Measurements from ENCODE around the gene RNF26. TPM values are rescaled to one million over a fixed set of nuclear protein-coding genes. Genes with fewer than 3 reads are reported as not detected.

RNF26 gene
- total and polyA plus RNA-seq, 5 experiments from 2014 or later: 19.8 to 45.9 (median 37.0) TPM

DNA sequence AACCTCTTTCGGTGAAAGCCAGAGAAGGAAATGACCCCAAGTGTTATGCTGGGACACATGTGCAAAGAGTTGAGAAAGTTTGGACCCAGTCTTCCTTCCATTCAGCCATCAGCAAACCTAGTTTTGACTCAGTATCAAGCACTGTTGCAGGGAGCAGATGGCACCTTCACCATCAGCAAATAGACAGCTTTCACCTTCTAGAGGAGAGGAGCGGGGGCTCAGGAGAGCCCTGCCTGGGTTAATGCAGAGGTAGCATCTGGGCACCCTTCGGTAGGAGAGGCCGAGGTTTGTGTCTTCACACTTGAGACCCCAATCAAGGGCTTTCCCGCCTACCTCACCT is 28.4 kb downstream of the RNF26 start:
- POLR2A ChIA-PET: no interaction called here
- Mint-ChIP-seq H3K4me3 (peak overlapping the region in 9 of 10 donors; percentile 30 to 78 (median 56)), H3K9me3 (no peaks in the 10 kb centered on the region), H3K27ac (peak overlapping the region in 1 of 10 donors; percentile 29), H3K36me3 (no peaks in the 10 kb centered on the region), H3K4me1 (peaks cover 8 to 14% (median 13%) of the 10 kb centered on the region in 4 donors), H3K27me3 (peaks cover 26 to 55% (median 40%) of the 10 kb centered on the region in 5 donors)
- DNase-seq: no peak
- no peak for ATAC-seq

DNA sequence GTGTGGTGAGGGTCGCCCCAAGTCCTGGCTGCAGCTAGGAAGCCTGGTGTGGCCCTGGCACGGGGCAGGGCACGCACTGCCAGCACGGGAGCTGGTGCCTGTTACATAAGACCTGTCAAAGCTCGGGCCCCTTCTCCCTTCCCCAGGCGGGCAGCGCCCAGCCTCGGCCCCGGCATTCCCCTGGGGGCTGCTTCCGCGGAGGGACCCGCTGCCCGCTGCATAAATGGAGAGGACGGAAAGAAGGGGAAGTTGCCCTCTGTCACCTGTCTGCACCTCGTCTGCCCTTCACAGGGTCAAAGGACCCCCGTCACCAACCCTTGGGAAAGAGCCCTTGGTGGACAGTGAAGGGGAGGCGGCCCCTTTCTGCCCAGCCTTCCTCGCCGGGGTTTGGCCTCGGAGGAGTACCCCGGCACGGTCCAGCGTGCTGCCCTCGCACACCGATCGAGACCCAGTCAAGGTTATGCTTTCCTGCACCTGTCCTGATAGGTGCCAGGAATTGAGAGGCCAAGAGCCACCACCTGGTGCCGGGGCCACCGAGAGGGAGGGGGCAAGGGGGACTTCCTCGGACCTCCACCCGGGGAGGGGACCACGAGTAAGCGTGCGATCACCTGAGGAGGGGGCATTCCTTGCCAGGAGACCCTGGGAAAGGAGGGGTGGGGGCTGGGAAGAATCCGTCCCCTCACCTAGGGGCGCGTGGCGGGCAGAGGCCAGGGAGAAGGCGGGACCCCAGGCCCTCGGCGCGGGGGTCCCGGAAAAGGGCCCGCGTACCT is 28.9 kb downstream of the RNF26 start:
- ATAC-seq: no peak
- no peak overlapping the region for H3K27ac Mint-ChIP-seq
- DNase-seq: no peak

GRCh38 chr11:119363851-119364590 is 29.7 kb downstream of the RNF26 start:
- Mint-ChIP-seq H3K36me3 (no peaks in the 10 kb centered on the region), H3K4me1 (peaks cover 8 to 14% (median 13%) of the 10 kb centered on the region in 4 donors), H3K27ac (peak overlapping the region in 2 of 10 donors; percentile 43 to 91), H3K27me3 (peaks cover 29 to 65% (median 41%) of the 10 kb centered on the region in 5 donors), H3K4me3 (peak overlapping the region; percentile 54 to 90 (median 83)), H3K9me3 (no peaks in the 10 kb centered on the region)
- ATAC-seq: peak; percentile 85 to 94
- DNase-seq: peak in 9 of 10 donors; percentile 36 to 67 (median 49)
- POLR2A ChIA-PET: no interaction called here

More for the DNA sequence above, 28.9 kb downstream of the RNF26 start:
- Mint-ChIP-seq H3K36me3 (no peaks in the 10 kb centered on the region), H3K9me3 (no peaks in the 10 kb centered on the region), H3K27me3 (peaks cover 27 to 60% (median 41%) of the 10 kb centered on the region in 5 donors), H3K4me3 (peak overlapping the region; percentile 30 to 78 (median 53)), H3K4me1 (peaks cover 8 to 14% (median 13%) of the 10 kb centered on the region in 4 donors)
- POLR2A ChIA-PET: no interaction called here

GRCh38 chr11:119365071-119365591 is 30.8 kb downstream of the RNF26 start:
- peak overlapping the region in 1 of 10 donors; percentile 41 for H3K27ac Mint-ChIP-seq
- peaks cover 35 to 76% (median 41%) of the 10 kb centered on the region in 5 donors for H3K27me3 Mint-ChIP-seq
- POLR2A ChIA-PET: interaction anchor here (1.0 kb wide), 1 partner anchor 9 kb away, joined by 3 read pairs; no protein-coding TSS in a partner anchor
- DNase-seq (peak in 1 of 10 donors; percentile 22), ATAC-seq (no peak)
- peaks cover 8 to 14% (median 13%) of the 10 kb centered on the region in 4 donors for H3K4me1 Mint-ChIP-seq
- no peaks in the 10 kb centered on the region for H3K36me3 Mint-ChIP-seq
- H3K4me3 Mint-ChIP-seq: peak overlapping the region in 7 of 10 donors; percentile 10 to 89 (median 79)
- H3K9me3 Mint-ChIP-seq: no peaks in the 10 kb centered on the region

DNA sequence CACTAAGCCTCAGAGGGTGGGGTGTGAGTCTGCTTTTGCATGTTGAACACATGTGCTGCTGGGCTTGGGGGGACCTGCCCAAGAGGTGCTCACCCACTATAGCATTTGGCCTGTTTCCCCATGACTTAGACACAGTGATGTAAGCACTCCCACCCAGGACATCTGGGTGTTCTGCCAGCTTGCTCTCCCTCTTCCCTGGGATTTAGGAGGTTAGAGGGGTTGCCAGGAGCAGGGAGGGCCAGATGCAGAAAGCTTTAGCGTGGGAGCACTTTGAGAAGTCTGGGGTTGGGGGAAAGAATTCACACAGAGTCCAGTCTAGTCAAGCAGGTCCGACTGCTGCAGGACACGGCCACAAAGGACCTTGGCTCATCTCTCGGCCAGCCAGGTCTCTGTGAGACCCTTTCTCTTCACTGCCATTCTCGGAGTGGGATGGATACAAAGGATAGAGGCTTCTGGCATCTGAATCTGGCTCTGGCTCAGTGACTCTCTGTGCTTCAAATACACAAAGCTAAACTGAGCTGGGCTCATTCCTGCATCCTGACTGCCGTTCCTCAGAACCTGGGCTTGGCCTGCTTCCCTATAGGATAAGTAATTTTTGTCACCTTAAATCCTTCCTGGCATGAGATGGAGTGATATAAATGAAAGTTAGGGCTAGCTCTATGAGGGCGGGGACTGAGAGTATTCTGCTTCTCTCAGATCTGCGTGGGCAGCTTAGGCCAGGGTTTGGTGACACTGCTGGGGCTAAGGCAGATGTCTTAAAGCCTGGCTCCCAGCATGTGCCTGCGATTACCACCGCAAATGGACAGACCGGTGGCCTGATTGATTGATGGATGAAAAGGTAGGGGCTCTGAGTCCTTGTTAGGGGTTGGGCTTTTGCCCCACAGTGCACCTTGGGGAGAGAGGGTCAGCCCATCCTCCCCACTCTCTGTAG is 32.6 kb downstream of the RNF26 start:
- H3K27me3 Mint-ChIP-seq: peaks cover 35 to 81% (median 43%) of the 10 kb centered on the region in 5 donors
- POLR2A ChIA-PET: interaction anchor here (0.9 kb wide), 1 partner anchor 14 kb away, joined by 3 read pairs; the partner anchor contains the start of gene USP2
- peak in 1 of 10 donors; percentile 24 for DNase-seq
- H3K4me1 Mint-ChIP-seq: peaks cover 8 to 14% (median 13%) of the 10 kb centered on the region in 4 donors
- peak overlapping the region in 1 of 10 donors; percentile 4 for H3K4me3 Mint-ChIP-seq
- no peaks in the 10 kb centered on the region for H3K36me3 Mint-ChIP-seq
- peak overlapping the region in 2 of 10 donors; percentile 43 to 66 for H3K27ac Mint-ChIP-seq
- no peak for ATAC-seq
- H3K9me3 Mint-ChIP-seq: no peaks in the 10 kb centered on the region

GRCh38 chr11:119367661-119368120 is 33.4 kb downstream of the RNF26 start:
- H3K4me1 Mint-ChIP-seq: peaks cover 8 to 14% (median 10%) of the 10 kb centered on the region in 4 donors
- peaks cover 32 to 76% (median 40%) of the 10 kb centered on the region in 5 donors for H3K27me3 Mint-ChIP-seq
- DNase-seq: peak in 1 of 10 donors; percentile 24
- POLR2A ChIA-PET: interaction anchor here (0.9 kb wide), 1 partner anchor 14 kb away, joined by 3 read pairs; the partner anchor contains the start of gene USP2
- H3K4me3 Mint-ChIP-seq: no peak overlapping the region
- ATAC-seq: no peak
- H3K27ac Mint-ChIP-seq: no peak overlapping the region
- H3K9me3 Mint-ChIP-seq: no peaks in the 10 kb centered on the region
- H3K36me3 Mint-ChIP-seq: no peaks in the 10 kb centered on the region

DNA sequence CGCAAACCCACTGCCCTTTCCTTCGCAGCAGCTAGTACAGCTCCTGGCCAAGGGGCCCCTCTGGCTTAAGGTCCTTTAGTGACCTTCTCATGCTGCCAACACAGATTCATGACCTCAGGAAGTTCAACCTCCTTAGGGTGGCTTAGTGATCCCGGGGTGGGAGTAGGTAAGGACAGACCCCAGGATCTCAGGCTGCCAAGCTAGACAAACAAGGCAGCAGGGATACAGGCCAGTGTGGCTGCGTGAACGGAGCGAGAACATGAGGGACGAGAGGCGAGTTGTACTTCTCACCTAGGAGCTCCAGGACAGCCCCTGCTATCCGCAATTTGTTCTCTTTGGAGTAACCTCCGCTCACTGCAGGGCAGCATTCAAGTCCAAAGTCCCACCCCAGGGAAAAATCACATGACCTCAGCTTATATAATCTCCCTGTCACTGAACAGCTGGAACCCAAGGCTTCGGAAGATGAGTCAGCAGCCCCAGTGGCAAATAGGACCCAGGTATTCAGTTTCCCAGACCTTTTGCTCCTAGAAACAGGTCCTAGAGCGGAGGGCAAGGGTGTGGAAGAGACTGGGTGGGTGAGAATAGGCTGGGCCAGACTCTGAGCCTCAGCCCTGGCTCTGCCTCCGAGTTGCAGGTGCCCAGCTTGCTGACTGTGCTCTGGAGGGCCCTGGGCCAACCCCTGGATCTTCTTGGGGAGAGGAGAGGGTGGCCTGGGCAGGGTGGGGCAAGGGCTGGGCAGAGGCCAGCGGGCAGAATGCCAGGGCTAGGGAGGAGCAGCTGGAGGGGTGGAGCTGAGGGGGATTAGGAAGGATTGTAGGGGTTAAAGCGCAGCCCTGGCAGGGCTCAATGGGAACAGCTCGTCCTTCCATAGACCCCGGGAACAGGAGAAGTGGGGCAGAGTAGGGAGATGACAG is 34.1 kb downstream of the RNF26 start:
- DNase-seq (peak in 1 of 10 donors; percentile 21), ATAC-seq (no peak)
- peaks cover 5 to 14% (median 8%) of the 10 kb centered on the region in 4 donors for H3K4me1 Mint-ChIP-seq
- H3K9me3 Mint-ChIP-seq: no peaks in the 10 kb centered on the region
- H3K27me3 Mint-ChIP-seq: peaks cover 31 to 70% (median 40%) of the 10 kb centered on the region in 5 donors
- H3K27ac Mint-ChIP-seq: no peak overlapping the region
- POLR2A ChIA-PET: no interaction called here
- H3K36me3 Mint-ChIP-seq: no peaks in the 10 kb centered on the region
- no peak overlapping the region for H3K4me3 Mint-ChIP-seq

GRCh38 chr11:119369132-119369925 is 35.0 kb downstream of the RNF26 start:
- no peak for ATAC-seq
- no peak overlapping the region for H3K27ac Mint-ChIP-seq
- POLR2A ChIA-PET: no interaction called here

GRCh38 chr11:119370486-119371046 is 36.2 kb downstream of the RNF26 start:
- POLR2A ChIA-PET: no interaction called here
- peaks cover 19 to 56% (median 28%) of the 10 kb centered on the region in 5 donors for H3K27me3 Mint-ChIP-seq
- peak in 1 of 10 donors; percentile 34 for DNase-seq
- ATAC-seq: peak in 1 of 2 donors; percentile 38
- no peaks in the 10 kb centered on the region for H3K9me3 Mint-ChIP-seq
- no peak overlapping the region for H3K4me3 Mint-ChIP-seq
- H3K36me3 Mint-ChIP-seq: no peaks in the 10 kb centered on the region
- H3K4me1 Mint-ChIP-seq: peaks cover 0 to 12% (median 5%) of the 10 kb centered on the region in 4 donors
- H3K27ac Mint-ChIP-seq: peak overlapping the region in 1 of 10 donors; percentile 72

More at GRCh38 chr11:119369132-119369925, 35.0 kb downstream of the RNF26 start:
- H3K27me3 Mint-ChIP-seq: peaks cover 31 to 68% (median 40%) of the 10 kb centered on the region in 5 donors
- DNase-seq: peak in 1 of 10 donors; percentile 34
- H3K36me3 Mint-ChIP-seq: no peaks in the 10 kb centered on the region
- H3K4me3 Mint-ChIP-seq: no peak overlapping the region
- H3K9me3 Mint-ChIP-seq: no peaks in the 10 kb centered on the region
- H3K4me1 Mint-ChIP-seq: peaks cover 7 to 20% (median 11%) of the 10 kb centered on the region in 4 donors

DNA sequence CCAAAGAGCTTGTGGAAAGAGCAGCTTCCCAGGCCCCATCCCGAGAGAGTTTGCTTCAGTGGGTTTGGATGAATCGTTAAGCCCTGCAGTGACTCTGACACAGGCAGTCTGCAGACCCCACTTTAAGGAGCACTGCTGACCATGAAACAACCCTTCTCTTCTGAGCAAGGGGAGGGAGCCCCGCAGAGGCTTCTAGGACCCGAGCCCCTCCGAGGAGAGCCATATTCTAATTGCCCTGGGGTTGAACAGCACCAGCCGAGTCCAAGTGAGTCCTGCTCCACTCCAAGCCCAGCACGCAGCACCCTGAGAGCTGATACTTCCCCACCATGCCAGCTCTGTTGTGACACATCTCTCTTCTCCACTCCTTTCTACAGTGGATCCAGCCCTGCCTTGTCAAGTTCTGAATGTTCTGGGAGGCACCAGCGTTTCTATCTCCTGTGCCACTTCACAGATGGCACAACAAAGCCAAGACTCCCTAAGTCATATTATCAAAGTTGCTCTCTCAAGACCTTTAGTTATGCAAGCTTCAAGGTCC is 36.8 kb downstream of the RNF26 start:
- peaks cover 0 to 12% (median 5%) of the 10 kb centered on the region in 4 donors for H3K4me1 Mint-ChIP-seq
- no peaks in the 10 kb centered on the region for H3K9me3 Mint-ChIP-seq
- peak overlapping the region in 1 of 10 donors; percentile 61 for H3K27ac Mint-ChIP-seq
- POLR2A ChIA-PET: no interaction called here
- peaks cover 17 to 51% (median 26%) of the 10 kb centered on the region in 5 donors for H3K27me3 Mint-ChIP-seq
- DNase-seq (peak in 1 of 10 donors; percentile 15), ATAC-seq (no peak)
- H3K36me3 Mint-ChIP-seq: no peaks in the 10 kb centered on the region
- no peak overlapping the region for H3K4me3 Mint-ChIP-seq

Measured in naive thymus-derived CD8-positive, alpha-beta T cell (primary cell).